ENCODE measurements around the gene PRKD1. TPM values are rescaled to one million over a fixed set of nuclear protein-coding genes. Genes with fewer than 3 reads are reported as not detected.
"Not testable (repeated sequence)": the region's sequence is repeated elsewhere in the genome, so short reads cannot be mapped to it uniquely, and the experiment has no call there.

Gene PRKD1
- total RNA-seq, 1 experiment from 2014 or later, result 2.7 TPM

DNA sequence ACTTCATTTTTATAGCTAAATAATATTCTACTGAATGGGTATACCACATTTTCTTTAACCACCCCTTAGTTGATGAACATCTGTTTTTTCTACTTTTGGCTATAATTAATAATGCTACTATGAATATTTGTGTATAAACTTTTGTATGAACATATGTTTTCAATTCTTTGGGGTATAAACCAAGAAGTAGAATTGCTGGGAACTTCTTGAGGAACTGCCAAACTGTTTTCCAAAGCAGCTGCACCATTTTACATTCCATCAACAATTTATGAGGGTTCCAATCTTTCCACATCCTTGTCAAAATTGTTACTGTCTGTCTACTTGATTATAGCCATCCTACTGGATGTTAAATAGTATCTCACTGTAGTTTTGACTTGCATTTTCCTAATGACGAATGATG is 221.8 kb downstream of the PRKD1 start:
- Histone ChIP-seq H3T11ph (ENCODE audit: low read length) (no peak overlapping the region), H3K79me1 (ENCODE audit: insufficient read depth, low read depth, low read length, poor library complexity, severe bottlenecking) (no peaks in the 10 kb centered on the region), H2BK20ac (ENCODE audit: low read depth, low read length, poor library complexity, severe bottlenecking) (no peak overlapping the region), H3K27ac (ENCODE audit: insufficient read length, low read depth, low read length) (no peak overlapping the region), H4K5ac (ENCODE audit: insufficient read length, low read depth, low read length) (no peak overlapping the region), H3K9ac (ENCODE audit: extremely low read depth, insufficient read length, low read length) (no peak overlapping the region), H3K4ac (ENCODE audit: low read depth, low read length) (no peak overlapping the region), H3K23ac (ENCODE audit: insufficient read length, low read depth, low read length) (no peak overlapping the region), H3K4me2 (ENCODE audit: insufficient read depth, insufficient read length, low read length) (no peak overlapping the region), H2BK15ac (ENCODE audit: low read depth, low read length) (no peak overlapping the region), H2AK5ac (ENCODE audit: insufficient read length, low read length) (no peak overlapping the region), H3K9me3 (ENCODE audit: control insufficient read depth, low read depth, low read length) (no peaks in the 10 kb centered on the region), H2BK5ac (ENCODE audit: insufficient read length, low read length) (no peak overlapping the region), H4K20me1 (ENCODE audit: control insufficient read depth, insufficient read depth, insufficient read length) (no peaks in the 10 kb centered on the region), H2AFZ (ENCODE audit: low read length) (no peak overlapping the region), H3K79me2 (ENCODE audit: insufficient read depth, low read length) (no peaks in the 10 kb centered on the region), H3K4me1 (ENCODE audit: insufficient read depth, low read length) (no peaks in the 10 kb centered on the region), H2BK120ac (ENCODE audit: low read depth, low read length, poor library complexity, severe bottlenecking) (no peak overlapping the region), H3K27me3 (ENCODE audit: insufficient read depth, low read length) (no peaks in the 10 kb centered on the region), H4K91ac (ENCODE audit: insufficient read length, low read depth, low read length) (no peak overlapping the region), H3K14ac (ENCODE audit: insufficient read depth, low read length) (no peak overlapping the region), H2BK12ac (ENCODE audit: insufficient read length, low read depth, low read length) (no peak overlapping the region), H3K23me2 (ENCODE audit: insufficient read length, low read depth, low read length, poor library complexity, severe bottlenecking) (no peaks in the 10 kb centered on the region), H4K8ac (replicated peaks; ENCODE audit: insufficient read length, low read depth, low read length) (no peak overlapping the region), H3K18ac (ENCODE audit: insufficient read length, low read depth, low read length) (no peak overlapping the region), H3K56ac (ENCODE audit: insufficient read length, low read depth, low read length) (no peak overlapping the region)
- Mint-ChIP-seq H3K4me3 (no peak overlapping the region), H3K9me3 (no peaks in the 10 kb centered on the region), H3K36me3 (ENCODE audit: insufficient read depth in 1 of 3, low read depth in 3 of 3) (no peaks in the 10 kb centered on the region; a peak in 1 of 7 replicates), H3K27ac (no peak overlapping the region), H3K27me3 (ENCODE audit: low read depth) (no peaks in the 10 kb centered on the region), H3K4me1 (no peaks in the 10 kb centered on the region)
- no CpG with 5 or more reads among the region's 1 CpG for WGBS (ENCODE audit: extremely low coverage, insufficient read length, low lambda C conversion rate)
- no peak for TF ChIP-seq CTCF (conservative IDR thresholded peaks at IDR 0.05)
- DNase-seq, result no peak

DNA sequence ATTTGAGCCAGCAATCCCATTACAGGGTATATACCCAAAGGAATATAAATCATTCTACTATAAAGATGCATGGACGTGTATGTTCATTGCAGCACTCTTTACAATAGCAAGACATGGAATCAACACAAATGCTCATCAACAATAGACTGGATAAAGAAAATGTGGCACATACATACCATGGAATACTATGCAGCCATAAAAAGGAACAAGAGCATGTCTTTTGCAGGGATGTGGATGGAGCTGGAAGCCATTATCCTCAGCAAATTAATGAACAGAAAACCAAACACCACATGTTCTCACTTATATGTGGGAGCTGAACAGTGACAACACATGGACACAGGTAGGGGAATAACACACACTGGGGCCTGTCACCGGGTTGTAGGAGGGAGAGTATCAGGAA is 238.1 kb downstream of the PRKD1 start:
- DNase-seq; H3K23ac ChIP-seq (ENCODE audit: insufficient read length, low read depth, low read length); H2AFZ ChIP-seq (ENCODE audit: low read length): not testable (repeated sequence)

More for the DNA sequence above, 238.1 kb downstream of the PRKD1 start:
- H4K8ac ChIP-seq (replicated peaks; ENCODE audit: insufficient read length, low read depth, low read length); H3K18ac ChIP-seq (ENCODE audit: insufficient read length, low read depth, low read length); H2BK5ac ChIP-seq (ENCODE audit: insufficient read length, low read length); H3K27ac Mint-ChIP-seq; H2BK15ac ChIP-seq (ENCODE audit: low read depth, low read length); H3K4ac ChIP-seq (ENCODE audit: low read depth, low read length); H3K9me3 ChIP-seq (ENCODE audit: control insufficient read depth, low read depth, low read length); H3K27me3 ChIP-seq (ENCODE audit: insufficient read depth, low read length); H3K36me3 Mint-ChIP-seq (ENCODE audit: insufficient read depth in 1 of 3, low read depth in 3 of 3); H3T11ph ChIP-seq (ENCODE audit: low read length); H2AK5ac ChIP-seq (ENCODE audit: insufficient read length, low read length); H3K9ac ChIP-seq (ENCODE audit: extremely low read depth, insufficient read length, low read length); H3K4me2 ChIP-seq (ENCODE audit: insufficient read depth, insufficient read length, low read length); H3K79me1 ChIP-seq (ENCODE audit: insufficient read depth, low read depth, low read length, poor library complexity, severe bottlenecking); H4K20me1 ChIP-seq (ENCODE audit: control insufficient read depth, insufficient read depth, insufficient read length); H2BK120ac ChIP-seq (ENCODE audit: low read depth, low read length, poor library complexity, severe bottlenecking); H4K5ac ChIP-seq (ENCODE audit: insufficient read length, low read depth, low read length); H2BK20ac ChIP-seq (ENCODE audit: low read depth, low read length, poor library complexity, severe bottlenecking); H2BK12ac ChIP-seq (ENCODE audit: insufficient read length, low read depth, low read length); H3K9me3 Mint-ChIP-seq; H4K91ac ChIP-seq (ENCODE audit: insufficient read length, low read depth, low read length); H3K56ac ChIP-seq (ENCODE audit: insufficient read length, low read depth, low read length); H3K14ac ChIP-seq (ENCODE audit: insufficient read depth, low read length); H3K4me1 Mint-ChIP-seq; H3K23me2 ChIP-seq (ENCODE audit: insufficient read length, low read depth, low read length, poor library complexity, severe bottlenecking); H3K79me2 ChIP-seq (ENCODE audit: insufficient read depth, low read length); H3K4me3 Mint-ChIP-seq; H3K4me1 ChIP-seq (ENCODE audit: insufficient read depth, low read length); H3K27ac ChIP-seq (ENCODE audit: insufficient read length, low read depth, low read length); H3K27me3 Mint-ChIP-seq (ENCODE audit: low read depth): not testable (repeated sequence)
- no CpG with 5 or more reads among the region's 2 CpGs for WGBS (ENCODE audit: extremely low coverage, insufficient read length, low lambda C conversion rate)
